H1 (cell line): ENCODE data around the gene CHD6. TPM values are rescaled to one million over a fixed set of nuclear protein-coding genes. Genes with fewer than 3 reads are reported as not detected.

Source experiments
- RXRA ChIP-seq: IDR thresholded peaks from 2 replicates; pipeline ENCODE4 v1.6.1; 2011; ENCODE audit warnings: low read depth, mild to moderate bottlenecking, low read length, moderate library complexity; ENCODE audit not compliant: insufficient read depth
- TAF1 ChIP-seq: IDR thresholded peaks from 2 replicates; pipeline ENCODE4 v1.6.1; 2011; ENCODE audit warnings: mild to moderate bottlenecking, low read depth, low read length
- polyA plus RNA-seq, 7 experiments: library from polyadenylated mRNA; depleted of rRNA in 3 of 7; stranded (reverse) in 5 of 7; unstranded in 2 of 7; fragments of >200 nt in 5 of 7; fragments of 200-250 nt in 2 of 7; gene quantifications; 1 replicate in 5 of 7; 2 replicates in 1 of 7; 4 replicates in 1 of 7; pipeline versions ENCODE4 v1.2.1 to v1.2.3, GENCODE V29; 2011 to 2013; ENCODE audit warnings: missing spikeins in 2 of 7, mixed read lengths in 2 of 7
- total RNA-seq: library from RNA; stranded (reverse); fragmentation: NEBNext Ultra II Directional; extraction: Animal tissue kit (Norgen Biotek cat#: 25700); gene quantifications from 2 replicates; pipeline ENCODE4 v1.2.1, GENCODE V29; 2021
- TF ChIP-seq, protein P1 (sequence below): IDR thresholded peaks from 2 replicates; pipeline ENCODE4 v1.6.1; 2012; ENCODE audit warnings: inconsistent platforms

Gene CHD6
- total and polyA plus RNA-seq, 2 of the 8 experiments (the other 6 are each of a cell fraction or from before 2014, with no cell fraction given) = 11.1 to 62.9 TPM

DNA sequence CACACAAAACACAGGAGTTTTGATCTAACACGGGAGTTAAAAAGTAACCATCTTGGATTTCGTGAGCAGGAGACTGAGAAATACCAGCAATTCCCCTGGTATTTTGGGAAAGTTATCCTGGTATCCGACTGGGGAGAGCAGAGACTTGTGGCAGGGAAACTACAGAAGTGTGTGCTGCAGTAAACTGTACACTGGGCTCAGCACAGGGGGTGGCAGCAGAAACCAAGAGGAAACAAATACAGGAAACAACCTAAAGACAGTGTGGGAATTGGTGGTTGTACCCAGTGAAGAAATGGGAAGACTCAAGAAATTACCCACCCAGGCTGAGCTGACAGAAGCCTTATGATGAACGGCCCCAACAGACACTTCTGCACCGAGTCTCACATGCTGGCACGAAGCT, 109.8 kb downstream of the CHD6 start (continued):
- TF ChIP-seq RXRA (no peak), TAF1 (no peak)
- TF ChIP-seq, protein P1, sequence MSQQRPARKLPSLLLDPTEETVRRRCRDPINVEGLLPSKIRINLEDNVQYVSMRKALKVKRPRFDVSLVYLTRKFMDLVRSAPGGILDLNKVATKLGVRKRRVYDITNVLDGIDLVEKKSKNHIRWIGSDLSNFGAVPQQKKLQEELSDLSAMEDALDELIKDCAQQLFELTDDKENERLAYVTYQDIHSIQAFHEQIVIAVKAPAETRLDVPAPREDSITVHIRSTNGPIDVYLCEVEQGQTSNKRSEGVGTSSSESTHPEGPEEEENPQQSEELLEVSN = no peak
